CD4-positive, alpha-beta T cell treated with Interleukin-4 for 4 hours (primary cell): ENCODE measurements around the gene NR4A2.
"Not testable (repeated sequence)": the region's sequence is repeated elsewhere in the genome, so short reads cannot be mapped to it uniquely, and the experiment has no call there.

Experiments used
- DNase-seq: peaks from one replicate; pipeline ENCODE4 v3.0.0-alpha.2; 2020

The NR4A2 gene

DNA sequence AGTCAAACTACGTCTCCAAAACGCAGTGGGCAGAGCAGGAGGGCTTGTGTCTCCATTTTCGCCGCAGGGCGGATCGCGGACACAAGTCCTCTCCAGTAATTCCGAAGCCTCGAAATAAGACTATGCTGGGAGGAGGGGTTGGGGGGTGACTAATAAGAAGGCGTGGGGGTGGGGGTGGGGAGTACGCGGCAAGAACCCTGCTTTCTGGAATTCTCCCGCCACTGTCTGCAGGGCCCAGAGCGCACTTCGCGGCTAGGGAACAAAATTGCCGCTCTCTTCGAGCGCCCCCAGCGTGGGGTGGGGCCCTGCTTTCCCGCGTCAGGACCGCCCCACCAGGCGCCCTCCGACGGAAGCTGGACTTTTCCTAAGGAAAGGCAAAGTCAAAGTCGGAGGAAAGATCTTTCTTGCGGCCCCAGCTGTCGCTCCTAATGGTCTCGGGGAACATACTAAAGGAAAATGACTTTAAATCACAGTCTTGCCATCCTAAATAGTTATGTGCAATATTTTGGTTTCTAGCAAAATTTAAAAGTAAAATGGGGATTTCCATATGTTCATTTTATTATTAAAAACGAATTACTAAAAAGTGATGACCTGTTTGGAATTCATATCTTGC is 11.9 kb downstream of the NR4A2 start:
- DNase-seq, result no peak

DNA sequence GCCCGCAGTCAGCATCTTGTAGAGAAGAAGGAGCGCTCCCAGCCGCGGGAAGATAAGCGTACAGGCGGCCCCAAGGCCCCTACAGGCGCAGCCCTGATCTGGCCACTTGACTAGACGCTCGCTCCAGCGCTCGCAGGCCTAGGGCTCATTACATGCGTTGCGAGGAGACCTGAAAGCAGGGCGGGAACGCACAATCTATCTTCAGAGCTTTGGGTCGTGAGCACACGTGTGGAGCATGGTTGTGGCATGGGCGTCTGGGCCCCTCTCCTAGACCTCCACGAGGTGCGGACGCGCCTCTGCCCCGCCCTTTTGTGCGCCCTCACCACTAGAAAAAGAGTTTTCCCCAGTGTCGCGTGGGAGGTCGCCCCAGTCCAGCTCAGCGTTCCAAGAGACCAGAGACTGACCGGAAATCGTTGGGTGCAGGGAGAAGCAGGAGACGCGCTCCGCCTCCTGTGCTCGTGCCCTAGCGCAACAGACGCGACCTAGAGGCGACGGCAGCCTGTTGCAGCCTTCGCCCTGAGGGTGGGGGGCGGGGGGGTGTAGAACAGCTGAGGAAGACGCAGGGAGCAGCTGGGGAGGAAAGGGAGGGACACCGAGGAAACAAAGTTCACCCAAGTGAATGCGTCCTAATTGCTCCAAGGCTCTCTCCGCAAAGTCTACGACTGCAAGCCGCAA is 12.6 kb downstream of the NR4A2 start:
- no peak for DNase-seq

DNA sequence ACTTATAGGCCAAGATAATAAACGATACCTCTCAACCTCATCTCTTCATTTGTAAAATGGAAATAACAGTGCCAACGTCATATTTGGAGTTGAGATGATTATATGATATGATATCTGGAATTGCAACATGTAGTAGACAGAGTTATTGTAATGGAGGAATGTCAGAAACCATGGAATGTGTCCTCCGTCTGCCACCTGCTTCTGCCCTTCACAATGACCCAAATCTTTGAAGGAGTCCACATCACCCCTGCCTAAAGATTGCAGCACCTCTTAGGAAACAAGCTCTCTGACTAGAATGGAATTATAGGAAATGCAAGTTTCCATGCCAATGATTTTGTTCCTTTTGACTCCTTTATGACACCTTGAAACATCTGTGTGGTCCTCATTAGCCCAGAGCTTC is 14.9 kb downstream of the NR4A2 start:
- DNase-seq, result no peak

DNA sequence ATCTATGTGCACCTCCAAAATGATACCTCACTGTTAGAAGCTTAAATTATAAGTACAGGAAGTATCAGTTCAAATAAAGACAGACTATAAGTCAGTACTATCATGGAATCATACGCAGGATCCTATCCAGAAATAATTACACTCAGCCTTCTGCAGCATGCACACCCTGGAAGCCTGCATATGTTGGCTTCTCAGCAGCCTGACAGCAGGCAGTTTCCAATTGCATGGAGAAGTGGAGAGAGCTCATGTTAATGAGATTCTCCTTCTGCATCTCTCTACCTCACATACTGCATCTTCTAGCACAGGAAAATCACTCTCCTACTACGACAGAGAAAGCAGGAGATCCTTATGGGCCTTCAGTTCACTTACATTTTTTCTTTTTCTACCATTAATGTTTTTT is 20.5 kb downstream of the NR4A2 start:
- DNase-seq, result no peak

DNA sequence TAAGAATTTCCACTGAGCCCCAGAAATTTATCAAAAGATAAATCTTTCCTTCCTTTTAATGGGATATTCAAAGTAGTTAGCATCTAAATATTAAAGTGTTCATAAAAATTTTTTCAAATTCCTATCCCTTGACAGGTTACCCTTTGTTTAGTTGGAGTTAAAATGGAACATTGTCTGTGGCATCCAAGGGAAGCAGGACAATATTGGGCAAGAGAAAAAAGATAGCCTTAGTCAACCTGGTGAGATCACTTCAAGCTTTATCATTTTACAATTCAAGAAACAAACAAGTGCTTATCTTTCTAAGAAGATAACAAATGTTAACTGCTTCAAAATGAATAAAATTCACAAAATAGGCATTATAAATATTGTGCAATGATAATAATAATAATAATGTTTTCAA is 21.7 kb downstream of the NR4A2 start:
- no peak for DNase-seq

DNA sequence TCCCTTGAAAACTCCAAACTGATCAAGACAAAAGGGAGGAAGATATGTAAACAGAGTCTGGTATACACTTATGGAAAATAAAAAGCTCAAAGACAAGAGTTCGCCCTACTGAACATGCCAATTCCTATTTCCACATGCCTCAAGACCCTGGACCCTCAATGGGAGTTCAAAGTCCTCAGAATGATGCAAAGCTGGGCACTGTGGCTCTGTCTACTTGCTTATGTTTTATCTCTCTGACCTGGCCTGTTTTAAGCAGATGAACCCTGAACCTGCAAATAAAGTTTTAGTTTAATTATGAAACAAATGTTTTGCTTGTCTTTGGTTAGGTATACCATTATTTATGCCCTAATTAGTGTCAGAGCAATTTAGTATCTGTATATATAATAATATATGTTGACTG is 22.6 kb downstream of the NR4A2 start:
- DNase-seq, result no peak

DNA sequence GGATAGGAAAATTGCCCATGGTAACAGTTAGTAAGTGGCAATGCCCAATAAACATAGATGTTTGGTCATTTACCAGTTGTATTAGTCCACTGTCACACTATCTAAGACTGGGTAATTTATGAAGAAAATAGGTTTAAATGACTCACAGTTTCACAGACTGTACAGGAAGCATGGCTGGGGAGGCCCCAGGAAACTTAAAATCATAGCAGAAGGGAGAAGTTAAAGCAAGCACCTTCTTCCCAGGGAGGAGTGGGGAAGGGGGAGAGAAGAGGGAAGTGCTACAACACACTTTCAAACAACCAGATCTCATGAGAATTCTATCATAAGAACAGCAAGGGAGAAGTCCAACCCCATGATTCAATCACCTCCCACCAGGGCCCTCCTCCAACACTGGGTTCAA is 23.4 kb downstream of the NR4A2 start:
- DNase-seq, result no peak

DNA sequence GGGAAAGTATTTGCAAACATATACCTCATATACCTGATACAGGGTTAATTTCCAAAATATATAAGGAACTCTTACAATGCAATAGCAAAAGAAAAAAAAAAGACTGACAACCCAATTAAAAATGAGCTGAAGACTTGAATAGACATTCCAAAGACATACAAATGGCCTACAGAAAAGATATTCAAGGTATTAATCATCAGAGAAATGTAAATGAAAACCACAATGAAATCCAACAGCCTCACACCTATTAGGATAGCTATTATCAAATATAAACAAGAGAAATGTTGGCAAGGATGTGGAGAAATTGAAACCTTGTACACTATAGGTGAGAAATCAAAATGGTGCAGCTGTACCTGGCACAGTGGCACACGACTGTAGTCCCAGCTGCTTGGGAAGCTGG is 25.7 kb downstream of the NR4A2 start:
- DNase-seq, result no peak

DNA sequence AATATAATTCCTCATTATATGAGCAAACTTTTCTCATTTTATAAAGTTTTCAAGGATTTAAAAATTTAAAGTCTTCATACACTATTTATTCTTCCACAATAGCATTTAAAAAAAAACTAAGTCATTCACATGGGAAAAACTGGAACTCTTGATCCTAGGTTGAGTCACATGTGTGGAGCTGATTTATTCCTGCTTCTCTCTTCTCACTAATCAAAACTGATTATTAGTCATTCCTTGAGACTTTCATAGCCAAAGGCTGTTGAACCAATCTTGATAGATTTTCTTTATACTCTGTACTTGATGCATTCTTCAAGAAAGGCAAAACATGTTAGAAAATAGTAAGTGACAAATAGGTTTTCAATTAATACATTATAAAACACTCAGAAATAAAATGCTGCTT is 27.4 kb downstream of the NR4A2 start:
- no peak for DNase-seq

DNA sequence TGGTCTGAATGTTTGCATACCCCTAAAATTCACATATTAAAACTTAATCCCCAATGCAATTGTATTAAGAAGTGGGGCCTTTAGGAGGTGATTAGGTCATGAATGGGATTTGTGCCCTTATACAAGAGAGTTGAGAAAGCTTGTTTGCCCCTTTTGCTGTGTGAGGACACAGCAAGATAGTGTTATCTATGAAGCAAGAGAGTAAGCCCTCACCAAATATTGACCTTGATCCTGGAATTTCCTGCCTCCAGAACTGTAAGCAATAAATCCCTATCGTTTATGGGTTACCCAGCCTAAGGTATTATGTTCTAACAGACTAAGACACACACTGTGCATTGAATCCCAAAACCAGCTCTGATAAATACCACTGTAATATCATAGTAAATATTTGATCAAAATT is 32.2 kb downstream of the NR4A2 start:
- no peak for DNase-seq

DNA sequence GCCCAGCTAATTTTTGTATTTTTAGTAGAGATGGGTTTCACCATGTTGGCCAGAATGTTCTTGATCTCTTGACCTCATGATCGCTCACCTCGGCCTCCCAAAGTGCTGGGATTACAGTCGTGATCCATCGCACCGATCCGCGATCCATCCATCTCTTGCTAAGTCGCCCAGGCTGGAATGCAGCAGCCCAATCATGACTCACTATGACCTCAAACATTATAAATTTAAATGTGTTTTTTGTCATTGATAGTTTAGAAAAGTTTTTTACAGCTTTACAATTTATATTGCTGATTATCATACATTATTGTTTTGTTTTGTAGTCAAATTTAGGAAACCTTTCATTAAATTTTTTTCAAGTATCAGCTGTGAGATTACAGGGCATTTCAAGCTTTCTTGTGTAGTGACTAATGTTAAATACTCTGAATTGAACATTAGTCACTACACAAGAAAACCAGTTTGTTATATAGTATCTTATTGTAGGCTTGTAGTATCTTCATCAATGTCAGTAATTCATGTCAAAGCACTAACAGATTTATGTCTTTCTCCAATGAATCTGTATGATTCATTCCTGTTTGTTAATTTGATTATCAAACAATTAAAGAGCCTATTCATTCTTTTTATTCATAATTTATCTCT is 37.5 kb downstream of the NR4A2 start:
- no peak for DNase-seq

DNA sequence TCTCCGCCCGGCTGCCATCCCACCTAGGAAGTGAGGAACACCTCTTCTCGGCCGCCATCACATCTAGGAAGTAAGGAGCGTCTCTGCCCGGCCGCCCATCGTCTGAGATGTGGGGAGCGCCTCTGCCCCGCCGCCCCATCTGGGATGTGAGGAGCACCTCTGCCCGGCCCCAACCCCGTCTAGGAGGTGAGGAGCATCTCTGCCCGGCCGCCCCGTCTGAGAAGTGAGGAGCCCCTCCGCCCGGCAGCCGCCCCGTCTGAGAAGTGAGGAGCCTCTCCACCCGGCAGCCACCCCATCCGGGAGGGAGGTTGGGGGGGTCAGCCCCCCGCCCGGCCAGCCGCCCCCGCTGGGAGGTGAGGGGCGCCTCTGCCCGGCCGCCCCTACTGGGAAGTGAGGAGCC is 39.1 kb downstream of the NR4A2 start:
- DNase-seq, result not testable (repeated sequence)

DNA sequence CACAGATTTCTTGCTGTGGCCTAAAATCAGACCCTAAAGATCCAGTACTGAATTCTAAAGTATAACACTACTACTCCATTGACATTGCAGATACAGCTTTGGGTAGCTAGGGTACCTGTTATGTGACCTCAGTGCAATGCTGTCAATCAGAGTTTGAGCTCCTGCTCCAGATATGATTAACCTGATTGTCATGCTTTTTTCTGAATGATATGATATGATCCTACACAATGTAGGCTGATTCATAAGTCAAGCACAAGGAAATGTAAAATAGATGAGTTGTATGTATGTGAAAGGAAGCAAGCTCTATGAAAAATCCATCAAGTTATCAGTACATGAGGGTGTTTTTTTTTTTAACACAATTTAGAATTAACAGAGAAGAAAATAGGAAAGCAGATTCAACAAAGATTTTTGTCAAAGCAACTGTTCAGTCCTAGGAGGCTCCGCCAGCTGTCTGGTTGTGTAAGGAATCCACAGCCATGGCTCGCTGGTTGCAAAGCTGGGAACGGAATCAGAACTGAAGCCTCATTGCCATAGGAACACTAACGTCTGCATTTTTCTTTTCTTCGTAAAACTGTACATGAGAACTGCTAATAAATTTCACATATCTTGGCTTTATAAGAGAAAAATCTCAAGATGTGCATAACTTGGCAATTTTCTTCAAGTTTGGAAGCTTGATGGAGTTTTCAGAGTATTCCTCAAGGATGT is 52.9 kb downstream of the NR4A2 start:
- no peak for DNase-seq
